Neural cell (in vitro differentiated cells): ENCODE measurements around the gene KIRREL3. TPM values are rescaled to one million over a fixed set of nuclear protein-coding genes. Genes with fewer than 3 reads are reported as not detected.

Source experiments
- H2AFZ ChIP-seq: fragments of 200-600, 300-800 bp; sonication (generic), shearing (Covaris generic); 2 replicates; pipeline ENCODE4 v1.6.0; 2014; ENCODE audit warnings: low read depth, mild to moderate bottlenecking, antibody characterized with exemption, low read length, moderate library complexity
- H3F3A ChIP-seq: fragments of 200-600 bp; shearing (Covaris generic); 2 replicates; pipeline ENCODE4 v1.6.1; 2016; ENCODE audit warnings: mild to moderate bottlenecking, moderate library complexity, mixed read lengths, antibody characterized with exemption, low read length; ENCODE audit not compliant: insufficient read depth, poor library complexity, severe bottlenecking
- H3K27ac ChIP-seq: fragments of 200-600, 300-800 bp; sonication (generic), shearing (Covaris generic); 2 replicates; pipeline ENCODE4 v1.5.1; 2014; ENCODE audit warnings: mild to moderate bottlenecking, low read length, moderate library complexity
- H3K27me3 ChIP-seq: fragments of 300-800, 200-600 bp; sonication (generic), shearing (Covaris generic); 2 replicates; pipeline ENCODE4 v1.6.0; 2014; ENCODE audit warnings: mild to moderate bottlenecking, low read depth, low read length, moderate library complexity; ENCODE audit not compliant: insufficient read depth
- H3K36me3 ChIP-seq: fragments of 300-800, 200-600 bp; sonication (generic), shearing (Covaris generic); 2 replicates; pipeline ENCODE4 v1.5.1; 2014; ENCODE audit warnings: mild to moderate bottlenecking, antibody characterized with exemption, low read length, moderate library complexity; ENCODE audit not compliant: insufficient read depth
- H3K4me2 ChIP-seq: fragments of 300-800, 200-600 bp; sonication (generic), shearing (Covaris generic); 2 replicates; pipeline ENCODE4 v1.6.0; 2014; ENCODE audit warnings: mild to moderate bottlenecking, low read length
- H3K4me3 ChIP-seq: fragments of 300-800, 200-600 bp; sonication (generic), shearing (Covaris generic); 2 replicates; pipeline ENCODE4 v1.5.1; 2014; ENCODE audit warnings: mild to moderate bottlenecking, low read length, moderate library complexity
- H3K79me2 ChIP-seq: fragments of 200-600 bp; shearing (Covaris generic); replicated peaks from 2 replicates; pipeline ENCODE4 v1.6.0; 2014; ENCODE audit warnings: mild to moderate bottlenecking, low read length, moderate library complexity; ENCODE audit not compliant: insufficient read depth
- H3K9ac ChIP-seq: fragments of 300-800, 200-600 bp; sonication (generic), shearing (Covaris generic); 2 replicates; pipeline ENCODE4 v1.6.1; 2016; ENCODE audit warnings: mild to moderate bottlenecking, low read length, mixed read lengths
- H3K9me2 ChIP-seq: fragments of 200-600 bp; shearing (Covaris generic); 2 replicates; pipeline ENCODE4 v1.6.1; 2016; ENCODE audit warnings: mild to moderate bottlenecking, low read length, mixed read lengths; ENCODE audit not compliant: insufficient read depth
- H3K9me3 ChIP-seq: fragments of 200-600, 300-800 bp; sonication (generic), shearing (Covaris generic); 2 replicates; pipeline ENCODE4 v1.6.1; 2016; ENCODE audit warnings: mild to moderate bottlenecking, mixed run types, low read length, moderate library complexity, mixed read lengths
- H4K20me1 ChIP-seq: fragments of 200-600 bp; shearing (Covaris generic); 2 replicates; pipeline ENCODE4 v1.6.1; 2016; ENCODE audit warnings: mild to moderate bottlenecking, mixed run types; ENCODE audit not compliant: insufficient read depth
- CTCF ChIP-seq: fragments of 450-650 bp; IDR thresholded peaks from 2 replicates; pipeline ENCODE4 v1.5.1; 2014; ENCODE audit warnings: antibody characterized with exemption, mild to moderate bottlenecking, moderate library complexity; ENCODE audit not compliant: poor library complexity, severe bottlenecking
- EP300 ChIP-seq: fragments of 450-650 bp; conservative IDR thresholded peaks from 2 replicates; pipeline ENCODE4 v1.6.1; 2014; ENCODE audit warnings: antibody characterized with exemption, mild to moderate bottlenecking, moderate library complexity; ENCODE audit not compliant: poor library complexity, severe bottlenecking
- MXI1 ChIP-seq: fragments of 450-650 bp; conservative IDR thresholded peaks from 2 replicates; pipeline ENCODE4 v1.6.1; 2014; ENCODE audit warnings: antibody characterized with exemption, mild to moderate bottlenecking; ENCODE audit not compliant: poor library complexity, severe bottlenecking
- POLR2AphosphoS5 ChIP-seq: IDR thresholded peaks from 2 replicates; pipeline ENCODE4 v1.6.1; 2012
- REST ChIP-seq: IDR thresholded peaks from 2 replicates; pipeline ENCODE4 v1.6.1; 2012; ENCODE audit warnings: borderline replicate concordance
- TAF1 ChIP-seq: IDR thresholded peaks from 2 replicates; pipeline ENCODE4 v1.6.1; 2012; ENCODE audit warnings: low read depth
- polyA plus RNA-seq: library from polyadenylated mRNA; depleted of rRNA; stranded (reverse); fragments of >200 nt; gene quantifications from 2 replicates; pipeline ENCODE4 v1.2.3, GENCODE V29; 2014

The KIRREL3 gene
- polyA plus RNA-seq, 1 donor from 2014 or later: 23.8 TPM

- TF ChIP-seq POLR2AphosphoS5: no peak
Observed at GRCh38 chr11:126587541-126587940, 413.0 kb downstream of the KIRREL3 start (continued).

- no peak overlapping the region for H3K9ac ChIP-seq
- H3K9me2 ChIP-seq: no peaks in the 10 kb centered on the region
- H4K20me1 ChIP-seq: no peaks in the 10 kb centered on the region
- no peaks in the 10 kb centered on the region for H3F3A ChIP-seq
- H3K27ac ChIP-seq: no peak overlapping the region
- no peaks in the 10 kb centered on the region for H3K79me2 ChIP-seq
- no peaks in the 10 kb centered on the region for H3K9me3 ChIP-seq
- no peak for TF ChIP-seq REST
- TF ChIP-seq TAF1: no peak
- no peak overlapping the region for H2AFZ ChIP-seq
- H3K36me3 ChIP-seq: no peaks in the 10 kb centered on the region
- no peak overlapping the region for H3K4me3 ChIP-seq
- H3K4me2 ChIP-seq: no peak overlapping the region
- H3K27me3 ChIP-seq: no peaks in the 10 kb centered on the region
Observed at GRCh38 chr11:126585774-126586491, 414.6 kb downstream of the KIRREL3 start.

GRCh38 chr11:126585388-126585773 is 415.2 kb downstream of the KIRREL3 start:
- Histone ChIP-seq H3K79me2 (no peaks in the 10 kb centered on the region), H3K9me2 (no peaks in the 10 kb centered on the region), H3K27me3 (no peaks in the 10 kb centered on the region), H3K4me3 (no peak overlapping the region), H3K9ac (no peak overlapping the region), H3K4me2 (no peak overlapping the region), H2AFZ (no peak overlapping the region), H3K27ac (no peak overlapping the region), H4K20me1 (no peaks in the 10 kb centered on the region), H3K36me3 (no peaks in the 10 kb centered on the region), H3F3A (no peaks in the 10 kb centered on the region), H3K9me3 (no peaks in the 10 kb centered on the region)
- TF ChIP-seq CTCF (no peak), MXI1 (no peak), EP300 (no peak)
